ENCODE data around the gene C13orf46.
"Not testable (repeated sequence)": the region's sequence is repeated elsewhere in the genome, so short reads cannot be mapped to it uniquely, and the experiment has no call there.

The C13orf46 gene

DNA sequence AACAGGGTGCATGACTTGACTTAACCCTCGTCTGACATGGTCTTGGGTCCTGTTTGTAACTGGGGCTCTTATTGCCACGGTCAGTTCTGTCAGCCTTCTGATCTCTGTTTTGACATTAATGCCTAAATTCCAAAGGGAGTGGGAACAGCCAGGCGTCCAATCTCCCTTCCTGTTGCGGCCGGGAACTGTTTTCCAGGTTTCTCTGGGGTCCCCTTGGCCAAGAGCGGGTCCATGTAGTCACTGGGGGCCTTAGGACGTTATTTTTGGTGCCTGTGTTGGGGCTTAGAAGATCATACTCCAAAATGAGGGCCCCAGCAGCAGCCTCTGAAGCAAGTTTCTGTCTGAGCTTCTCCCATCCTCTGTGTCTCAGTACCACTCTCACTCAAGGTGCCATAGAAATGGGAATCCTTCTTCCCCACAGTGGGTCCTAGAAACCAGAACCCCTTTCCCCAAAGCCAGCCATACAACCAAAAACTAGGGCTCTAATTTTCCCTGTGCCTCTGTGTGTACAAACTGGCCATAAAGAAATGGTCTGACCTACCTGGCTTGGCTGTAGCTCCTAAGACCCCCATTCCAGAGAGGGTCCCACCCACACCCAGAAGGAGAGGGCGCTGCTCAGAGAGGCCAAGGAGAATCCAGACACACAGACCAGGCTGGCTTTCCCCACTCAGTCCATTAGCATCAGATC is 50.4 kb downstream of the C13orf46 start:
- no peak for DNase-seq (ENCODE audit: low read depth)

DNA sequence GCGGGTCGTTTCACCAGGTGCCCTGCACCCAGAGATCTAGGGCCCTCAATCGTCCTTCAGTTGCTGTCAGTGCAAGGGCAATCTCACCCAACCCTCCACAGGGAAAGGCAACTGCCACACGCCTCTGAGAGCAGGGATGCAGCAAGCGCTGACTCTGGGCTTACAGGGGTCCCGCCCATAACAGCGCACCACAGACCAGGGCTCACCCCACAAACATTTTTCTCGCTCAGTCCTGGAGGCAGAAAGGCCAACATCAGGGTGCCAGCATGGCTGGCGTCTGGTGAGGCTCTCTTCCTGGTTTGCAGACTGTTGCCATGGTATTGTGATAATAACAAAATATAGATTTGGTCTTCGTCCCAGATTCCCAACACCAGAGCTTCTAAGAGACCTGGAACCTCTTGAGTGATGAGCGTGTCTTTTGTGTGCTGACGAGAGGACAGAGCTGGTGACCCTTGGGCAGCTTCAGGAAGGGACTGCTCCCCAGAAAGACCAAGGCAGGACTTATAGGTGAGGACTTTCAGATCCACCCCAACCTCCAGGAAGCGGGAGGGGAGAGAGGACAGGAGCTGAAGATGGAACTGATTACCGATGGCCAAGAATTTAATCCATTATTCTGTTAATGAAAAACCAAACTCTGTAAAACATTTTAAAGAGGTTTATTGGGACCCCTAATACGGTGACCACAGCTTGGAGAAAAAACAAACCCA is 51.3 kb downstream of the C13orf46 start:
- DNase-seq (ENCODE audit: low read depth), result no peak

DNA sequence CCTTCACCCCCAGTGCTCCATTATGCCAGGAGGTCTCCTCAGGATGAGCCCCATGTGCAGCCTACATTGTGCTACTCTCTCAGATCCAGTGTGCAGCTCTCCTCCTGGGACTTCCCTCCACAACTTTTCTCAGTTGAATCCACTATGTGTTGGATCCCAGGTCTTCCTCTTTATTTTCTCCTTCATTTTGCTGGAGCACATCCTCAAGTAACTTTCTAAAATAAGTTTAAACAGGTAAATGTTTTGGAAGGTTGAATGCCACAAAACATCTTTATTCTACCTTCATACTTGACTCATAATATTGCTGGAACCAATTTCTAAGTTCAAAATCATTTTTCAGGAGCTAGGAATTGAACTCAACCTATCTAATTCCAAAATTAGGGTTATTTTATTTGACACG is 52.1 kb downstream of the C13orf46 start:
- no peak for DNase-seq (ENCODE audit: low read depth)

DNA sequence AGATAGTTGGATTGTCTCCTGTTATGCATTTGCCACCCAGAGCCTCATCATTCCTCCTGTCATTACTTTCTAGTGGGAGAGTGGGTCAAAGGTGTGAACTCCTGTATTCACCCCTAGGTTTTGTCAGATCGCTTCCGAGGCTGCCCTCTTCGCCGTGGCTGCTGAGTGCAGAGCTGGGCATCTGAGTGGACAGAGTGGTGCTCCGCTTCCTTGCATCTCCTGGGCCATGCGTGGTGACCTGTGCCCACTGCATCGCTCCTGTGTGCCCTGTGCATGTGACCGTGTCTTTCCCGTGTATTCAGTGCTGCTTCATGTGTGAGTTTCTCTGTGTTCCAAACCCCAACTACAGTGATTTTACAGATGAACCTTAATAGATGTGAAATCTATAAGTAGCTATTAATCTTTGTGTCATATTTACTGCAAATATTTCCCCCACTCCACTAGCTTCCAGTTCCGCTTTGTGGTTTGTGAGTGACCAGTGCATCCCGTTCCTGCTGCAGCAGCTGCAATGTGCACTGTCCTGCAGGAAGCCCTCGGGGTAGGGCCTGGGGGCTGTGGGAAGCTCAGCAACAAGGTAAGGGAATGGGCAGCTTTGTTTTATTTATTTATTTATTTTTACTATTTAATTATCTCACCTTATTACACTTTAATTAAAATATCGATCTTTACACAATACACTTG is 53.1 kb downstream of the C13orf46 start:
- no peak for DNase-seq (ENCODE audit: low read depth)

DNA sequence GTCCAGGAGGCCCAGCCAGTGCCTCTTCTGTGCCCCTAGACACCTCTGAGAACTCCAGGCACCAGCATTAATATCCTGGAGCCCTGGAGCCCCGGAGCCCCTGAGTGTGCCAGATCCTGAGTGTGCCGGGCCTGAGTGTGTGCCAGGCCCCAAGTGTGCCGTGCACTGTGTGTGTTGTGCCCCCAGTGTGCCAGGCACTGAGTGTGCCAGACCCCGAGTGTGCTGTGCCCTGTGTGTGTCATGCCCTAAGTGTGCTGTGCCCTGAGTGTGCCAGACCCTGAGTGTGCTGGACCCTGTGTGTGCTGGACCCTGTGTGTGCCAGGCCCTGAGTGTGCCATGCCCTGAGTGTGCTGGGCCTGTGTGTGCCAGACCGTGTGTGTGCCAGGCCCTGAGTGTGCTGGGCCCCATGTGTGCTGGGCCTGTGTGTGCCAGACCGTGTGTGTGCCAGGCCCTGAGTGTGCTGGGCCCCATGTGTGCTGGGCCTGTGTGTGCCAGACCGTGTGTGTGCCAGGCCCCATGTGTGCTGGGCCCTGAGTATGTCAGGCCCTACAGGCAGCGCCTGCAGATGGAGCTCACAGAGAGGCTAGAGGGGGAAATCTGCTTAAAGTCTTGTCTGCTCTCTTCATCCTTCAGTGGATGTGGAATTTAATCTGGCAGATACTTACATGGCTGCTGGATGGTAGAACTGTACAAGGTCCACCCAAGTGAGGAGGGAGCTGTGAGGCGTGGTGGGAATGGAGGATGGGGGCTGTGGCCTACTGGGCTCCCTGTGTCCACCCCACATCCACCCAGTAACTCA is 53.9 kb downstream of the C13orf46 start:
- no peak for DNase-seq (ENCODE audit: low read depth)

DNA sequence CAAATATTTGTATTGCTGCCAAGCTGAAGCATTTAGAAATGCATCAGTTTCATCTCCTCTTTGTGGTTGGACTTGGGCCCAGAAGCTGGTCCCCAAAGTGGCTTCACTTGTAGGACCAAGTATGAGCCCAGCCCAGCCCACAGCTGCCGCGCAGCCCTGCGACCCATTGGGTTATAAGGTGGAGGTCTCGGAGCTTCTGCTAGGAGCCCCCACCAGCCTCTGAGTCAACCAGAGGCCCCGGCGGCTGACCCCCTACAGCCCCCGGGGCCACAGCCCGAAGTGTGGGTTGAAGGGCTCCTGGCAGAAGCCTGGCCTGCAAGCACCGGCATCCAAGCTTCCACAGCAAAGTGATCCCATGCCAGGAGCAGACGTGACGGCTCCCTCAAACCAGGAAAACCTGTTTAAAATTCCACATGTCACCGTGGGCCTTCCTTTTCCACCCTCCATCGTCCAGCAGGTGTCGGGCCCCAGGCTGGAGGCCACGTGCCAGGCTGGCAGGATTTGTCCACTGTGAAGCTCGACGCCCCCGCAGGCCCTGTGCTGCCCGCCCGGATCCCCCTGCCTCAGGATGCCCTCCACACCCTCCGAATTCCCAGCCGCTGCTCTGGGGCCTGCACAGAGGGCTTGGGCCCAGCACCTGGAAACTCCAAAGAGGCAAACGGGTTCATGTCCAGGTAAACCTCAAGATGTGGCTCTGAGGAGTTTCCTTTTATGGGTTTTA is 54.7 kb downstream of the C13orf46 start:
- DNase-seq (ENCODE audit: low read depth), result no peak

GRCh38 chr13:113918580-113918979 is 55.3 kb downstream of the C13orf46 start:
- no peak for DNase-seq (ENCODE audit: low read depth)

DNA sequence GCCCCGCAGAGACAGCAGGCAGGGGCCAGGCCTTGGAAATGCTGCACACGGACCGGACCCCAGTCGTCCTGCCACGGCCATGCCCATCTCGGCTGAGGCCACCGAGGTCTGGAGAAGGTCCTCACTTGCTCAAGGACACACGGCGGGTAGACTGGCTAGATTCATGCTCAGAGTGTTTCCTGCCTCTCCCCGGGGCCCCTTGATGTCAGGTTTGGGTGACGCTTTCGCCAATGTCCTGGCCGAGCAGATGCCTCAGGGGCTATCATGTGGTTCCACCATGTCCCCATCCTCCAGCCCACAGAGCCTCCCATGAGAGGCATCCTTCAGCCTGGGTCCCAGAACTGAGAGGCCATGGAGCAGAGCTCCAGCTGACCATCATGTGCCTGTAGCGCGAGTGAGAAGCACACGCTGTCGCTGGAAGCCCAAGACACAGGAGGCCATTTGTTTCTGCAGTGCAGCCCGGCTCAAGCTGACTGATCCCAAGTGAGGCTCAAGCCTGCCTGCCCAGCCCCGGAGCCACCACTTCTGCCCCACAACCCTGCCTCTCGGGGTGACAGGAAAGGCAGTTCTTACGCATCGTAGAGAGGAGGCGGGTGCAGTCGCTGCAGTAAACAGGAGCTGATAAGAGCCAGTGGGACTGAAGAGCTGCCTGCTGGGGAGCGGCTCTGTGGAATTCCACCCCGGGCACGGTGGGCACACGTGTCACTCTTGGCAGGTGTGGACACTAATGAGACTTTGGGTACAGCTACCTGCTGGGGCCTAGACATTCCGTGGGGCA is 56.1 kb downstream of the C13orf46 start:
- no peak for DNase-seq (ENCODE audit: low read depth)

DNA sequence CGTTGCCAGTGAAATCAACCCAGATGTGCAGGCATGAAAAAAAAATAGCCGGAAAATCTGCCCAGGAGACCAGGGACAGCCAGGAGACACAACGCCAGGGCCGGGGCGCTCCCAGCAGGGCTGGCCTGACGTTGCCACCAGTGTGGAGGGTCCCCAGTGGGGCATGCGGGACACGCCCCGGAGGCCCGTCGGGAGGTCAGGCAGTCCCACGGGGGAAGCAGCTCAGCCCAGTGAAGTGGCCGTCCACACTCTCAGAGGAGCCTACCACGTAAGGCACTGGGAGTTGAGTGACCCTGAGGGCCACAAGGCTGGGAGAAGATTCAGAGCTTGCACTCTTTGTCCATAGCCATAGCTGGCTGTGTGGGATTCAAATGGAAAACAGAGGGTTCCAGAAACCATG is 56.8 kb downstream of the C13orf46 start:
- DNase-seq (ENCODE audit: low read depth), result no peak

GRCh38 chr13:113916330-113916815 is 57.5 kb downstream of the C13orf46 start:
- DNase-seq (ENCODE audit: low read depth), result no peak

DNA sequence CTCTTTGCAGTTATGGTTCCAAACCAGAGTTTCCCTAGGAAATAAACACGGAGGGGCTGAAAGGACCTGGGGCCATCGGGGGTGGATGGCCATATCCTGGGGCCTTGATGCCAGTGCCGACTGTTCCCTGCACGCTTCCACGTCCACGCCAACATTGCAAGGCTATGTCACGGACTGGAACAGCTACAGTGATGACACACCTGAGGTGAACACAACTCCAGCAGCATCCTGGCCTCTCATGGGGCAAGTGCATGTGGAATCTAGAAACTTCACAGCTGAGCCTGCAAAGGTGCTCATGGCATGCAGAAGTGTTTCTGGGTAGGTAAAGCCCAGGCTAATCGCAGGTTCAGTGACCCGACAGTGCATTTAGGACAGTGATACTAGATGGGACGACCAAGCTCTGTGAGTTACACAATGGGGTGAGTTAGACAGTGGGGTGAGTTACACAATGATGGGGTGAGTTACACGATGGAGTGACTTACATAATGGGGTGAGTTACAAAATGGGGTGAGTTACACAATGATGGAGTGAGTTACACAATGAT is 58.0 kb downstream of the C13orf46 start:
- DNase-seq (ENCODE audit: low read depth), result no peak

DNA sequence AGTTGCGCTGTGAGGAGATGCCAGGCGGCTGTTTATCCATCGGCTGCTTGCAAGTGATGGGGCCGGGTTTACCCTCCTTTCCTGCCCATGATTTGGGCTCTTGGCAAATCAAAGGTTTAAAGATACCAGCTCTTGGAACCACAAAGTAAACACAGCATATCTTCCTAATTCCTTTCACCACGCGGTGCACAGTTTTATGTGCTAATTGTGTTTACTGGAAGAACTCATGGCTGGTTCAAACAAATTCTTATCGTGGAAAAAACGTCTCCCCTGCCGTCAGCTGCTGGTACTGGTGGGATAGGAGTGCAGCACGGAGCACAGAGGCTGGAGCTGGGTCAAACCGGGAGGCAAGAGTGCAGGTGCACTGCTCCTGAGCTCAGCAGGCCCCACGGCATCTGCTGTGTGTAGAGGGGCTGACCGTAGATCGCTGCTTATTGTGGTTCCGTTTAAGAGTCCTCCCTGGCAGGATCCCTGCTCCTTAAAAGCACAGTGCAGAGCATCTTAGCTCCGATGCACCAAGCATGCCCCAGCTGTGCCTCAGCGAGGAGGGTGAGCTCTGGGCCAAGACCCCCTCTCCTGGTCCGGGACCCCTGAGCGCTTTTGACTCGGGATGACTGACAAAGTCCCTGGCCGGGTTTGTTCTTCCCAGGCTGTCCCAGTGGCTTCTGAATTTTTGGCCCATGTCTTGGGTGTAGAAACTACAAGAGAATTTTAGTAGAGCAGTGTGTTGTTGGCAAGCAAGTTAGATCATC is 58.7 kb downstream of the C13orf46 start:
- no peak for DNase-seq (ENCODE audit: low read depth)

GRCh38 chr13:113914333-113915011 is 59.4 kb downstream of the C13orf46 start:
- DNase-seq (ENCODE audit: low read depth), result no peak

DNA sequence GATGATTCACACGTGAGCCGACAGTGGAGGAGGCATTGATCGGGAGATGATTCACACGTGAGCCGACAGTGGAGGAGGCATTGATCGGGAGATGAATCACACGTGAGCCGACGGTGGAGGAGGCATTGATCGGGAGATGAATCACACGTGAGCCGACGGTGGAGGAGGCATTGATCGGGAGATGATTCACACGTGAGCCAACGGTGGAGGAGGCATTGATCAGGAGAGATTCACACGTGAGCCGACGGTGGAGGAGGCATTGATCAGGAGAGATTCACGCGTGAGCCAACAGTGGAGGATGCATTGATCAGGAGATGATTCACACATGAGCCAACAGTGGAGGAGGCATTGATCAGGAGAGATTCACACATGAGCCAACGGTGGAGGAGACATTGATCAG is 60.0 kb downstream of the C13orf46 start:
- not testable (repeated sequence) for DNase-seq (ENCODE audit: low read depth)

DNA sequence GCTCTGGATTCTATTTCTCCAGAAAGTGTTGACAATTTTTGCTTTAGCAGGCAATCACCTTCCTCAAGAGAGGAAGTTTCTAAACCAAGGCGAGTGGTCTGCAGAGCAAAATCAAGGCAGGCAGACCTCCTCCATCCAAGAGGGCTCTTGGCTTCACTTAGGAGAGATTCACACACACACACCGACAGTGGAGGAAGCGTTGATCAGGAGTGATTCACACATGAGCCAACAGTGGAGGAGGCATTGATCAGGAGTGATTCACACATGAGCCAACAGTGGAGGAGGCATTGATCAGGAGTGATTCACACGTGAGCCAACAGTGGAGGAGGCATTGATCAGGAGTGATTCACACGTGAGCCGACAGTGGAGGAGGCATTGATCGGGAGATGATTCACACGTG is 60.5 kb downstream of the C13orf46 start:
- DNase-seq (ENCODE audit: low read depth), result not testable (repeated sequence)

- no peak for DNase-seq (ENCODE audit: low read depth)
These were observed 61.3 kb downstream of the C13orf46 start for GRCh38 chr13:113912596-113912995.

DNA sequence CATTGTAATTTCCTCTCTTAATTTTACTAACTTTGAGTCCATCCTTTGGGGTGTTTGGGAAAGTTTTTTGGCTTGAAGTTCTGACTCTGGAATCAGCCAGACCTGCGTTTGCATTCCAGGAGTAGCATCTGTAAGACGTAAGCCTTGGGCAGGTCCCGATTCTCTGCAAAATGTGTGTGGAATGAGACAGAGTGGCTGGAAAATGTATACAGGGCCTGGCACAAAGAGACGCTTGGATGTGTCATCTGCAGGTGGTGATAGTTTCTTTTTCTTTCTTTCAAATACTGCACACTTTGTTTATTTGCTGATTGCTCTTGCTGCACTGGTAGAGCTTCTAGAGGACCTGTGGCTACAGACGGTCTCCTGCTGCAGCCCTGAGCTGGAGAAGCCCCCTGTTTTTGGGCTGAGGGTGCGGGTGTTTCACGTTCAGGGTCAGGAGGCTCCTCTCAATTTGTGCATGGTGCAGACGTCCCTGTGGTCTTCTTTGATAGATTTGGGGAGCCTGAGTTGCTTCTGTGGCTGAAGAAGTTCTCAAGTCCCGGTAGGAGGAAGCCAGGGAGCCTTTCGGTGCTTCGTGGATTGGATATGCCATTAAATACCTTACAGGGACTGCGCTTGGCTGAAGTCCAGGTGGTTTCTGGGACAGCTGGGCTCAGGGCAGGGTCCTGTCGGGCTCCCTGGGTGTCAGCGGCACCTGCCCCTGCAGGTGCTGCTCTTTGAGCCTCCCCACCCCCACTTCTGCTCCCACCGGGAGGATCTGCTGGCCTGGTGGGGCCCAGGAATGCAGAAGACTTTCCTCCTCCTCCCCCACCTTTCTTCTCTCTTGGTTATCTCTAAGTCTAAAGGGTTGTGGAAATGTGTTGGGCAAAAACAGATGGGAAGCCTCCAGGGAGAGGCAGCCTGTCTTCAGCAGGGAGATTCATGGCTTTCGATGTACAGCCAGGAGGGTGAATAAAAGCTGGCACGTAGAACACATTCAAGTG is 66.0 kb downstream of the C13orf46 start:
- DNase-seq (ENCODE audit: low read depth), result peak; percentile 82

GRCh38 chr13:113906571-113906970 is 67.3 kb downstream of the C13orf46 start:
- no peak for DNase-seq (ENCODE audit: low read depth)
